ENCODE results near the gene MT1HL1.

MT1HL1 gene

DNA sequence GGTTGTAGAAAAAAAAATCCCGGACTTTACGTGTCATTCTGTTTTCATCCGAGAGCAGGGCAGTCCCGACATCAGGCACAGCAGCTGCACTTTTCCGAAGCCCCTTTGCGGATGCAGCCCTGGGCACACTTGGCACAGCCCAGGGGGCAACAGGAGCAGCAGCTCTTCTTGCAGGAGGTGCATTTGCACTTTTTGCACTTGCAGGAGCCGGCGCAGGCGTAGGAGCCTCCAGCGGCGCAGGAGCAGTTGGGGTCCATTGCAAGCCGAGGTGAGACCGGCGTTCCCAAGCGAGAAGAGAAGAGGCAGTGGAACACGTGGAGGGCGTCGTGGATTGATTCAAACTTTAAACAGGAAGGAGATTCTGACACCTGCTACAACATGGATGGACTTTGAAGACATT is at the start of gene MT1HL1:
TSS of gene MT1HL1 (minus strand) at position 326 of the 400 bp plus-strand sequence. CDS start at position 257, 69 bp downstream.
- no peak for DNase-seq

- DNase-seq, result no peak
Measured at GRCh38 chr1:237050915-237051314, 46.7 kb upstream of the MT1HL1 start.

DNA sequence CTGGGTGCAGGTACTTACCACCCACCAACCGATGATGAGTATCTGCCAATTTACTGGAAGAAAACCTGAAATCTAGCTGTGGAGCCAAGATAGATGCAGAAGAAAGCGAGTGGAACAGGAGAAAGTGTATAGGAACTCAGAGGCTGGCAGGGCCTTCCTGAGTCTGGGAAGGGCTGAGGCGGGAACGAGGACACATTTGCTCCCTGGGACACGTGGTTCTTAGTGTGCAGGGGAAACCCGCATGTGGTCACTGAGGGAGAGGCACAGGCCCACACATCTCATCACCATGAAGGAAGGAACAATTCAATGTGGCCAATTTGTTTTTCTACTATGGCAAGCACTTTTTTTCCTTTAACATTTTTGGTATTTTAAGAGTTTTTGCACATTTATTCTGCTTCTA is 45.9 kb upstream of the MT1HL1 start:
- DNase-seq, result no peak

GRCh38 chr1:237048803-237049202 is 44.6 kb upstream of the MT1HL1 start:
- DNase-seq, result no peak

- DNase-seq, result no peak
Measured at GRCh38 chr1:237045278-237046016, 41.2 kb upstream of the MT1HL1 start.

GRCh38 chr1:237043846-237044636 is 39.8 kb upstream of the MT1HL1 start:
- DNase-seq, result no peak

GRCh38 chr1:237042892-237043576 is 38.8 kb upstream of the MT1HL1 start:
- no peak for DNase-seq

GRCh38 chr1:237042526-237042891 is 38.3 kb upstream of the MT1HL1 start:
- no peak for DNase-seq

- no peak for DNase-seq
Measured at GRCh38 chr1:237041795-237042525, 37.7 kb upstream of the MT1HL1 start, which contains the start of gene RYR2. Gene RYR2, plus strand, starts transcription at chr1:237042184. Its CDS starts 338 bp downstream, at chr1:237042522.

GRCh38 chr1:237041461-237041794 is 37.2 kb upstream of the MT1HL1 start:
- no peak for DNase-seq

DNA sequence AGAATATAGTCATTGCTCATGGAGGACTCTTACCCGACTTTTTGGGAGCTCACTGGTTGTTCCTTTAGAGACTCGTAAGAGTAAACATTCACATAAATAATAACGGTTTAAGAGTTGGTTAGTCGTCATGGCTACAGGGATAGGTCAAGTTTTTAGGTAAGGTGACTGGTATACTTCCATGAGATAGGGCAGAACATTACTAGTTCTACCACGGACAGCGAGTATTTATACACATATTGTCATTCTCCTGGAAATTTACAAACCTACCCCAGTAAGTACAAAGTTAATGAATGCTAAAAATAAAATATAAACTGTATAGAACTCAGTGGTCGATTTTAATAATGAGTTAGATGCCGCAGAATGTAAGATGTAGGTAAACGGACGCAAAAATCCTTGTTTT is 36.6 kb upstream of the MT1HL1 start:
- DNase-seq, result no peak

DNA sequence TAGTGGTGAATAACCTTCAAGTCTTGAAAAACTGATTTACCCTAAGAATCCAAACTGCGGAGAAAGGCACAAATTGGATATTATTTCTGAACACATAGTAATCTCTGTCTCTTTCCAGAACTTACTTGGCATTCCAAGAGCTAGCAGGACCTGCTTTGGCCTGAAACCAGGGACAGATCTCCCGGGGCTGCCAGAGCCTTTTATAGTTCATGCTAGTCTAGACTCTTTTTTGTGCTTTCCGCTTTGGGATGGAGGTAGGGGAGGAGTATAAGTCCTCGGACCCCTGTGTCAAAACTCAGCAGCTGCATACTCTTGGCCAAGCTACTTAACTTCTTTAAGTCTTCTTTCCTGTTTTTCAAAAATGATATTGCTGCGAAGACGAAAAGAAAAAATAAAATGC is 34.0 kb upstream of the MT1HL1 start:
- no peak for DNase-seq

DNA sequence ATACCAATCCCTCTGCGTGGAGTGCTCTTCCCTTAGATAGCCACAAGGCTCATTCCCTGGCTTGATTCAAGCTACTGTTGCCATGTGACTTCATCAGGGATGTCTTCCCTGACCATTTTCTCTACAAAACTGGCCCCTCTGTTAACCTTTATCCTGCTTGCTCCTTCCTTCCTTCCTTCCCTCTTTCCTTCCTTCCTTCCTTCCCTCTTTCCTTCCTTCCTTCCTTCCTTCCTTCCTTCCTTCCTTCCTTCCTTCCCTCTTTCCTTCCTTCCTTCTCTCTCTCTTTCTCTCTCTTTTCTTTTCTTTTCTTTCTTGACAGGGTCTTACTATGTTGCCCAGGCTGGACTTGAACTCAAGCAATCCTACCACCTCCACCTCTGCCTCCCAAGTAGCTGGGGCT is 31.5 kb upstream of the MT1HL1 start:
- DNase-seq, result no peak

GRCh38 chr1:237033804-237034203 is 29.6 kb upstream of the MT1HL1 start:
- DNase-seq, result no peak

DNA sequence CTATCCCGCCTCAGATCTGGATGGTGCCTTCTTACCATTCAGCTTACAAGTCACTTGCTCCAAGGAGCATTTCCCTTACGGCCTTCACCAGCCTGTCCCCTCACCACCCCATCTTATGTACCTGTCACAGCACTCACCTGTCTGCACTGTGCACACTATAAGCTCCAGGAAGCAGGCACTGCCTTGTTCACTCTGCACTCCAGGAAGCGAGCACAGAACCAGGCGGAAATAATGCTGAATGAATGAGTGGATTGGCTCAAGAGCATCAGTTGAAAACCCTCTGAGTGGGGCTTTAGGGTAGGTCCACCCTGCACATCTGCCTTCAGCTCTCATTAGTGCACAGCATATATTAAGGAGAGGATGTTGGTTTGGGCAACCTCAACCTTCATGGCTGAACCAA is 28.8 kb upstream of the MT1HL1 start:
- DNase-seq, result no peak

DNA sequence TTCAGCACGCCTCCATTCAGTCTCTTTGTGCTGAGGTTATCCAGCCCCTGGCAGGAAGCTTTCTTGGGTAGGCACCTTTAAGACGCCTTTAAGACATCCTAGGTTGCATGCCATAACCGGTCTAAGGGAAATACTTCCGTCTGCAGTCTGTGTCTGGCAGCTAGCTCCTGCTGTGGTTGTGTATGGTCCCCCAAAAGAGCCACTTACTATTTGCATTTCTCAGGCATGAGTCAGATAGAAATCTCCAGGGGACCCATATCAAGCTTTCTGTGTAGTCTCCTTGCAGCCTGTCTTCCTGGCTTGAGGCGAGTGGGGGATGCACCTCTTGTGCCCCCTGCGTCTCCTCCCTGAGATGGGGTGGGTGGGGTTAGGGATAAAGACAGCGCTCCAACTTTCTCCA is 27.8 kb upstream of the MT1HL1 start:
- no peak for DNase-seq

DNA sequence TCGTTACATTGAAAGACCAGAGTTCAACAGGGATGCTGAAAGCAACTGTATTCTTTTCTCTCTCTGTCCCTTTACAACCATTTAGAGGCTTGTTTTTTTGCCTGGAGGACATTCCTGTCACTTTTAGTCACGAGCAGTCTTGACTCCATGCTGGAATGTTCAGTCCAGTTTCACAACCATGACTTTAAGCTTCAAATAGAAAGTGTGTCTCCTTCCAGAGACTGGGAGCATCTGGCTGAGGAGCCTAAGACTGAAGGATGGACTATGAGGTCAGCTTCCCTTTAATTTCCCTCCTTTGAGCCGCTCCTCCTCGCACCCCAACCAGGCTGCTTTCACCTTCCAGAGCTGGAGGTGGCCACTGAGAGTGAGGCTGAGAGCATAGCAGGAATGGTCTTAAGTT is 27.2 kb upstream of the MT1HL1 start:
- DNase-seq, result no peak

- no peak for DNase-seq
Measured at GRCh38 chr1:237029850-237030535, 25.8 kb upstream of the MT1HL1 start.

DNA sequence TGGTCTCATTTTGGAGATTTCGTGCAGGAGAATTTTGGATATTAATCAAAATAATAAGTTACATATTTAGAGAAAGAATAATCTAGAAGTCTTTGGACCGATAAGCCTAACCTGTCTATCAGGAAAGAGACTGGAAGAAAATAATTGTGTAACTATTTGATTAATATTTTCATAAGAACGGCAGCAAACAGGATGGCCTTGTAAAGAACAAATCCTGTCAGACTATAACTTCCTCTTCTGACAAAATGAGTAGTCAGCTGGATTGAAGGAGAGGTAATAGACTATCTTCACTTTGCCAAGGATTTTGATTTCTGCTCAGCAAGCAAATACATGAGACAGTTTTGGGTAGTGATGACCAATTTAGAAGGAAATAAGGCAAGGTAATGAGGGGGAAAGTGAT is 25.0 kb upstream of the MT1HL1 start:
- no peak for DNase-seq

- no peak for DNase-seq
Measured at GRCh38 chr1:237025358-237026074, 21.3 kb upstream of the MT1HL1 start.

- DNase-seq, result no peak
Measured at GRCh38 chr1:237018896-237019295, 14.7 kb upstream of the MT1HL1 start.

GRCh38 chr1:237016626-237017025 is 12.4 kb upstream of the MT1HL1 start:
- DNase-seq, result no peak
